Measurements from ENCODE around the gene ATP2C2. TPM values are rescaled to one million over a fixed set of nuclear protein-coding genes. Genes with fewer than 3 reads are reported as not detected.

The ATP2C2 gene
- total RNA-seq, 4 donors from 2014 or later, result 12.9 to 26.9 (median 18.6) TPM

GRCh38 chr16:84507011-84507982 lies 139.0 kb downstream of the ATP2C2 start:
- Histone ChIP-seq H3K36me3 (no peaks in the 10 kb centered on the region), H3K4me1 (peaks cover 12 to 13% of the 10 kb centered on the region in 2 donors), H3K27me3 (no peaks in the 10 kb centered on the region), H3K4me3 (replicated peaks in 1 of 3) (no peak overlapping the region), H3K27ac (no peak overlapping the region), H3K9me3 (no peaks in the 10 kb centered on the region)
- WGBS, 2 donors, result 83 to 85% methylated on average over 26 to 27 of the region's 27 CpGs
- intact Hi-C loops (cut with DNase I), result no loop called here
- TF ChIP-seq POLR2A (IDR thresholded peaks at IDR 0.05), result no peak
- no peak for DNase-seq

DNA sequence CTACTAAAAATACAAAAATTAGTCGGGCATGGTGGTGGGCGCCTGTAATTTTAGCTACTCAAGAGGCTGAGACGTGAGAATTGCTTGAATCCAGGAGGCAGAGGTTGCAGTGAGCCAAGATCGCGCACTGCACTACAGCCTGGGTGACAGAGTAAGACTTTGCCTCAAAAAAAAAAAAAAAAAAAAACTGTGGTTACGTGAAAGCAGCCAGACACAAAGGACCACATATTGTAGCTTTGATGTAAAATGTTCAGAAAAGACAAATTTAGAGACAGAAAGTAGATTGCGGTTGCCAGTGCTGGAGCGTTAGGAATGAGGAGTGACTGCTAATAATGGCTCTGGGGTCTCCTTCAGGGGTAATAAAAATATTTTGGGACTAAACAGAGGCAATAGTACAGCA lies 140.2 kb downstream of the ATP2C2 start:
- Histone ChIP-seq H3K4me1 (peaks cover 11 to 12% of the 10 kb centered on the region in 2 donors), H3K36me3 (no peaks in the 10 kb centered on the region), H3K27me3 (no peaks in the 10 kb centered on the region), H3K9me3 (no peaks in the 10 kb centered on the region), H3K27ac (no peak overlapping the region), H3K4me3 (replicated peaks in 1 of 3) (no peak overlapping the region)
- TF ChIP-seq, protein P1, sequence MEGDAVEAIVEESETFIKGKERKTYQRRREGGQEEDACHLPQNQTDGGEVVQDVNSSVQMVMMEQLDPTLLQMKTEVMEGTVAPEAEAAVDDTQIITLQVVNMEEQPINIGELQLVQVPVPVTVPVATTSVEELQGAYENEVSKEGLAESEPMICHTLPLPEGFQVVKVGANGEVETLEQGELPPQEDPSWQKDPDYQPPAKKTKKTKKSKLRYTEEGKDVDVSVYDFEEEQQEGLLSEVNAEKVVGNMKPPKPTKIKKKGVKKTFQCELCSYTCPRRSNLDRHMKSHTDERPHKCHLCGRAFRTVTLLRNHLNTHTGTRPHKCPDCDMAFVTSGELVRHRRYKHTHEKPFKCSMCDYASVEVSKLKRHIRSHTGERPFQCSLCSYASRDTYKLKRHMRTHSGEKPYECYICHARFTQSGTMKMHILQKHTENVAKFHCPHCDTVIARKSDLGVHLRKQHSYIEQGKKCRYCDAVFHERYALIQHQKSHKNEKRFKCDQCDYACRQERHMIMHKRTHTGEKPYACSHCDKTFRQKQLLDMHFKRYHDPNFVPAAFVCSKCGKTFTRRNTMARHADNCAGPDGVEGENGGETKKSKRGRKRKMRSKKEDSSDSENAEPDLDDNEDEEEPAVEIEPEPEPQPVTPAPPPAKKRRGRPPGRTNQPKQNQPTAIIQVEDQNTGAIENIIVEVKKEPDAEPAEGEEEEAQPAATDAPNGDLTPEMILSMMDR (IDR thresholded peaks at IDR 0.05), result no peak
- TF ChIP-seq POLR2A (IDR thresholded peaks at IDR 0.05), result no peak
- DNase-seq, result no peak
- 75 to 88% methylated on average over 8 of the region's 8 CpGs for WGBS, 2 donors
- intact Hi-C loops (cut with DNase I), result no loop called here

- H3K27ac ChIP-seq, result no peak overlapping the region
- H3K27me3 ChIP-seq, result no peaks in the 10 kb centered on the region
- no peak for DNase-seq
- H3K4me1 ChIP-seq, result peaks cover 6 to 7% of the 10 kb centered on the region in 2 donors
- no peaks in the 10 kb centered on the region for H3K9me3 ChIP-seq
- 77 to 83% methylated on average over 17 of the region's 20 CpGs for WGBS, 2 donors
- no peak for TF ChIP-seq POLR2A (IDR thresholded peaks at IDR 0.05)
- TF ChIP-seq, protein P1 (IDR thresholded peaks at IDR 0.05), result no peak
- H3K4me3 ChIP-seq (replicated peaks in 1 of 3), result no peak overlapping the region
- intact Hi-C loops (cut with DNase I), result no loop called here
- H3K36me3 ChIP-seq, result no peaks in the 10 kb centered on the region
Observed at GRCh38 chr16:84509032-84509950, 141.0 kb downstream of the ATP2C2 start.

GRCh38 chr16:84511180-84511800 lies 143.0 kb downstream of the ATP2C2 start:
- 8 to 9% methylated on average over 21 of the region's 21 CpGs for WGBS, 2 donors
- Histone ChIP-seq H3K36me3 (no peaks in the 10 kb centered on the region), H3K9me3 (no peaks in the 10 kb centered on the region), H3K4me1 (no peaks in the 10 kb centered on the region), H3K4me3 (replicated peaks in 1 of 3) (no peak overlapping the region), H3K27me3 (no peaks in the 10 kb centered on the region), H3K27ac (no peak overlapping the region)
- intact Hi-C loops (cut with DNase I), result loop anchor here (5.0 to 10.0 kb wide), 2 partner anchors 216 to 454 kb away; no protein-coding TSS in a partner anchor
- TF ChIP-seq POLR2A (IDR thresholded peaks at IDR 0.05), result no peak
- TF ChIP-seq, protein P1 (IDR thresholded peaks at IDR 0.05), result peak; percentile 88 to 96 (median 96)
- DNase-seq, result peak; percentile 77 to 88

- WGBS, 2 donors, result 63 to 66% methylated on average over 8 to 13 of the region's 13 CpGs
- H3K36me3 ChIP-seq, result no peaks in the 10 kb centered on the region
- H3K27ac ChIP-seq, result no peak overlapping the region
- TF ChIP-seq POLR2A (IDR thresholded peaks at IDR 0.05), result no peak
- TF ChIP-seq, protein P1 (IDR thresholded peaks at IDR 0.05), result no peak
- H3K4me1 ChIP-seq, result no peaks in the 10 kb centered on the region
- DNase-seq, result no peak
- no peaks in the 10 kb centered on the region for H3K9me3 ChIP-seq
- intact Hi-C loops (cut with DNase I), result loop anchor here (2.0 to 10.0 kb wide), 3 partner anchors 109 to 453 kb away; no protein-coding TSS in a partner anchor
- no peak overlapping the region for H3K4me3 ChIP-seq (replicated peaks in 1 of 3)
- no peaks in the 10 kb centered on the region for H3K27me3 ChIP-seq
Observed at GRCh38 chr16:84511831-84512230, 143.5 kb downstream of the ATP2C2 start.
